Rectal smooth muscle tissue (tissue), 1 donor: ENCODE measurements around the gene GMIP.
"Not testable (repeated sequence)": the region's sequence is repeated elsewhere in the genome, so short reads cannot be mapped to it uniquely, and the experiment has no call there.

ENCODE experiments used
- H3K27ac ChIP-seq: one replicate; pipeline ENCODE4 v1.7.0; 2013; ENCODE audit warnings: low read depth, low read length, inconsistent platforms
- H3K27me3 ChIP-seq: one replicate; pipeline ENCODE4 v1.7.0; 2013; ENCODE audit warnings: low read length; ENCODE audit not compliant: control insufficient read depth, insufficient read depth
- H3K36me3 ChIP-seq: one replicate; pipeline ENCODE4 v1.7.0; 2013; ENCODE audit warnings: low read length; ENCODE audit not compliant: control insufficient read depth, insufficient read depth
- H3K4me1 ChIP-seq: one replicate; pipeline ENCODE4 v1.7.0; 2013; ENCODE audit warnings: low read length; ENCODE audit not compliant: control insufficient read depth, insufficient read depth
- H3K4me3 ChIP-seq: one replicate; pipeline ENCODE4 v1.7.0; 2013; ENCODE audit warnings: low read length
- H3K9ac ChIP-seq: one replicate; pipeline ENCODE4 v1.7.0; 2013; ENCODE audit warnings: low read length

Gene GMIP, protein sequence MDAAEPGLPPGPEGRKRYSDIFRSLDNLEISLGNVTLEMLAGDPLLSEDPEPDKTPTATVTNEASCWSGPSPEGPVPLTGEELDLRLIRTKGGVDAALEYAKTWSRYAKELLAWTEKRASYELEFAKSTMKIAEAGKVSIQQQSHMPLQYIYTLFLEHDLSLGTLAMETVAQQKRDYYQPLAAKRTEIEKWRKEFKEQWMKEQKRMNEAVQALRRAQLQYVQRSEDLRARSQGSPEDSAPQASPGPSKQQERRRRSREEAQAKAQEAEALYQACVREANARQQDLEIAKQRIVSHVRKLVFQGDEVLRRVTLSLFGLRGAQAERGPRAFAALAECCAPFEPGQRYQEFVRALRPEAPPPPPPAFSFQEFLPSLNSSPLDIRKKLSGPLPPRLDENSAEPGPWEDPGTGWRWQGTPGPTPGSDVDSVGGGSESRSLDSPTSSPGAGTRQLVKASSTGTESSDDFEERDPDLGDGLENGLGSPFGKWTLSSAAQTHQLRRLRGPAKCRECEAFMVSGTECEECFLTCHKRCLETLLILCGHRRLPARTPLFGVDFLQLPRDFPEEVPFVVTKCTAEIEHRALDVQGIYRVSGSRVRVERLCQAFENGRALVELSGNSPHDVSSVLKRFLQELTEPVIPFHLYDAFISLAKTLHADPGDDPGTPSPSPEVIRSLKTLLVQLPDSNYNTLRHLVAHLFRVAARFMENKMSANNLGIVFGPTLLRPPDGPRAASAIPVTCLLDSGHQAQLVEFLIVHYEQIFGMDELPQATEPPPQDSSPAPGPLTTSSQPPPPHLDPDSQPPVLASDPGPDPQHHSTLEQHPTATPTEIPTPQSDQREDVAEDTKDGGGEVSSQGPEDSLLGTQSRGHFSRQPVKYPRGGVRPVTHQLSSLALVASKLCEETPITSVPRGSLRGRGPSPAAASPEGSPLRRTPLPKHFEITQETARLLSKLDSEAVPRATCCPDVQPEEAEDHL

DNA sequence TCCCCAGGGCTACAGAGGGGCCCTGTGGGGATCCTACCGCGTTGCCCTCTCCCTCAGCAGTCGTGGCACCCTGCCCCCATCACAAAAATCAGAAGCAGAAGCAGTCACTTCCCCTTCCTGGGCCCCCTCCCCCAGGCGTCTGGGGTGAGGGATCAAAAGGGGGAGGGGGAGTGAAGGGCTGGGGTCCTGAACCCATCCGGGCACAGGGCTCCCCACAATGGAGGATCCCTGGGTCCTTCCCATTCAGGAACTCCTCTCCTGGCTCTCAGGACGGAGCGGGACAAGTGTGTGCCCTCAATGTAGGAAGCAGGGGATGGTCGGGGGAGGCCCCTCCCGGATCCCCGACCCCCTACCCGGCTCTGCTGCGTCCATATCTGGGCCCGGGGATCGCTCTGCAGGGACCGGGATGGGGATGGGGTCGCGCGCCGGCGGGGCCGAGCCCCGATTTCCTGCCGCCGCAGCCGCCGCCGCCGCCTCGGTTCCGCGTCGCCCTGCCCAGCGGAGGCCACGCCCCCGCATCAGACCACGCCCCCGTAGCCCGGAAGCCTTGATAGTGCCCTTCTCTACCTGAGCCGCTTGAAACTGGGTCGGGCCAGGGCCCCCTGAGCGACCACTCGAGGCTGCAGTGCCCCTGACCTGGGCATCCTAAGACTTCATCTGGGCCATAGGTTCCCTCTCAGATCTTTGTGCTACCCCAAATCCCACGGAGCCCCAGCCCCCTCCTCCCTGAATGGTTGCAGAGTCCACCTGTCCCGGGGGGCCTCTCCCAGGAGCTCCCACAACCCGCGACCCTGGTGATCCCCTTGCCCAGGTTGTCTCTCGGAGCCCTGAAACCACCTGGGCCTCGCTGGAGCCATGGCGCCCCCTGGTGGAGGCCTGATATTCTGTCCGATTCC, at the start of gene GMIP:
Gene GMIP, minus strand, starts transcription at position 500 of the 896 bp plus-strand sequence. Its CDS starts 128 bp downstream, at position 372.
- Histone ChIP-seq H3K27ac (no peak within 1 kb of the TSS), H3K36me3 (peaks cover 21% of the 10 kb centered on the region), H3K4me1 (no peaks in the 10 kb centered on the region), H3K27me3 (no peaks in the 10 kb centered on the region), H3K9ac (peak within 1 kb of the TSS; percentile 42), H3K4me3 (peak within 1 kb of the TSS; percentile 64)

DNA sequence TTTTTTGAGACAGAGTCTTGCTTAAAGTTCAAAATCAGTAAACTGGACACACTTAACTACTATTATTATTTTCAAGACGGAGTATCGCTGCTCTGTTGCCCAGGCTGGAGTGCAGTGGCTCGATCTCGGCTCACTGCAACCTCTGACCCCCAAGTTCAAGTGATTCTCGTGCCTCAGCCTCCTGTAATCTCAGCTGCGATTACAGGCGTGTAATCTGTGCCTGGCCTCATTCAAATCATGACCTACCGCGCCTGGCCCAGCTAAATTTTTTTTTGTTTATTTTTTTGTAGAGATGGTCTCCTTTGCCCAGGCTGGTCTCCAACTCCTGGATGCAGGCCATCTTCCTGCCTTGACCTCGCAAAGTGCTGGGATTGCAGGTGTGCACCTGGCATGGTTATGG, 48.2 kb upstream of the GMIP start:
- Histone ChIP-seq H3K9ac (no peak overlapping the region), H3K4me3 (no peak overlapping the region), H3K27ac (no peak overlapping the region), H3K27me3 (no peaks in the 10 kb centered on the region), H3K4me1 (no peaks in the 10 kb centered on the region), H3K36me3 (no peaks in the 10 kb centered on the region)

DNA sequence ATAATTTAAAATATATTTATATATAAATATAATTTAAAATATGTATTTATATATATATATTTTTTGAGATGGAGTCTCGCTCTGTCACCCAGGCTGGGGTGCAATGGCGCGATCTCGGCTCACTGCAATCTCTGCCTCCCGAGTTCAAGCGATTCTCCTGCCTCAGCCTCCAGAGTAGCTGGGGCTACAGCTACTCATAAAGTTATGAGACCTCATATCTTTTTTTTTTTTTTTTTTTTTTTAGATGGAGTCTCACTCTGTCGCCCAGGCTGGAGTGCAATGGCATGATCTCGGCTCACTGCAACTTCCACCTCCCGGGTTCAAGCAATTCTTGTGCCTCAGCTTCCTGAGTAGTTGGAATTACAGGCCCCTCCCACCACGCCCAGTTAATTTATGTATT, 45.6 kb upstream of the GMIP start:
- H3K9ac ChIP-seq, H3K27ac ChIP-seq, H3K4me1 ChIP-seq, H3K4me3 ChIP-seq, H3K27me3 ChIP-seq, H3K36me3 ChIP-seq: not testable (repeated sequence)

DNA sequence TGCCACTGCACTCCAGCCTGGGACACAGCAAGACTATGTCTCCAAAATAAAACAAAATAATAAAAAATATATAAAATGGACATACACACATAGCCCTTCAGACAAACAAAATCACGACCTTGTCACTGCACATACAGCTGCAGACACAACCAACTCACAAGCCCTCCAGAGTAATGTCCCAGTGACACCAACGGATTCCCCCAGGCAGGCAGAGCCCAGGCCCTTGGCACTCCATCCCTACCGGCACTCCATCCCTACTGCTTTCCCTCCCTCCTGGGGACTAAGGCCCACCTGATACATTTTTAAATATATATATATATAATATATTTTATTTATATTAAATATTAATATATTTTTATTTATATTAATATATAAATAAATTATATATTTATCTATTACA, 43.6 kb upstream of the GMIP start:
- H3K27ac ChIP-seq = no peak overlapping the region
- H3K27me3 ChIP-seq = no peaks in the 10 kb centered on the region
- H3K4me1 ChIP-seq = no peaks in the 10 kb centered on the region
- no peak overlapping the region for H3K4me3 ChIP-seq
- H3K9ac ChIP-seq = no peak overlapping the region
- H3K36me3 ChIP-seq = no peaks in the 10 kb centered on the region

DNA sequence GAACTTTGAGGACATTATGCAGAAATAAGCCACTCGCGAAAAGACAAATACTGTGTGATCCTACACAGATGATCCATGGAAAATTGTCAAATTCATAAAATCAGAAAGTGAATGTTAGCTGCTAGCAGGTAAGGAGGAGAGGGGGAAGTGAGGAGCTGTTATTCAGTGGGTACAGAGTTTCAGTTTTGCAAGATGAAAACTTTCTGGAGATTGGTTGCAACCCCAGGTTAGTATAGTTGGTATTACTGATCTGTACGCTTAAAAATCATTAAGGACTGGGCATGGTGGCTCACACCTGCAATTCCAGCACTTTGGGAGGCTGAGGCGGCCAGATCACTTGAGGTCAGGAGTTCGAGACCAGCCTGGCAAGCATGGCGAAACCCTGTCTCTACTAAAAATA, 43.1 kb upstream of the GMIP start:
- no peak overlapping the region for H3K4me3 ChIP-seq
- no peaks in the 10 kb centered on the region for H3K36me3 ChIP-seq
- no peaks in the 10 kb centered on the region for H3K27me3 ChIP-seq
- no peak overlapping the region for H3K27ac ChIP-seq
- H3K4me1 ChIP-seq = no peaks in the 10 kb centered on the region
- H3K9ac ChIP-seq = no peak overlapping the region

DNA sequence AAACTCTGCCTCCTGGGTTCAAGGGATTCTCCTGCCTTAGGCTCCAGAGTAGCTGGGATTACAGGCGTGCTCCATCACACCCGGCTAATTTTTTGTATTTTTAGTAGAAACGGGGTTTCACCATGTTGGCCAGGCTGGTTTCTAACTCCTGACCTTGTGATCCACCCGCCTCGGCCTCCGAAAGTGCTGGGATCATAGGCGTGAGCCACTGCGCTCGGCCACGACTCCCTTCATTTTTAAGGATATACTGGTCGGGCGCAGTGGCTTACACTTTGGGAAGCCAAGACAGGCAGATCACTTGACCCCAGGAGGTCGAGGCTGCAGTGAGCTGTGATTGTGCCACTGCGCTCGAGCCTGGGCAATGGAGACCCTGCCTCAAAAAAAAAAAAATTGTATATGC, 42.7 kb upstream of the GMIP start:
- not testable (repeated sequence) for H3K27me3 ChIP-seq, H3K4me3 ChIP-seq, H3K36me3 ChIP-seq

DNA sequence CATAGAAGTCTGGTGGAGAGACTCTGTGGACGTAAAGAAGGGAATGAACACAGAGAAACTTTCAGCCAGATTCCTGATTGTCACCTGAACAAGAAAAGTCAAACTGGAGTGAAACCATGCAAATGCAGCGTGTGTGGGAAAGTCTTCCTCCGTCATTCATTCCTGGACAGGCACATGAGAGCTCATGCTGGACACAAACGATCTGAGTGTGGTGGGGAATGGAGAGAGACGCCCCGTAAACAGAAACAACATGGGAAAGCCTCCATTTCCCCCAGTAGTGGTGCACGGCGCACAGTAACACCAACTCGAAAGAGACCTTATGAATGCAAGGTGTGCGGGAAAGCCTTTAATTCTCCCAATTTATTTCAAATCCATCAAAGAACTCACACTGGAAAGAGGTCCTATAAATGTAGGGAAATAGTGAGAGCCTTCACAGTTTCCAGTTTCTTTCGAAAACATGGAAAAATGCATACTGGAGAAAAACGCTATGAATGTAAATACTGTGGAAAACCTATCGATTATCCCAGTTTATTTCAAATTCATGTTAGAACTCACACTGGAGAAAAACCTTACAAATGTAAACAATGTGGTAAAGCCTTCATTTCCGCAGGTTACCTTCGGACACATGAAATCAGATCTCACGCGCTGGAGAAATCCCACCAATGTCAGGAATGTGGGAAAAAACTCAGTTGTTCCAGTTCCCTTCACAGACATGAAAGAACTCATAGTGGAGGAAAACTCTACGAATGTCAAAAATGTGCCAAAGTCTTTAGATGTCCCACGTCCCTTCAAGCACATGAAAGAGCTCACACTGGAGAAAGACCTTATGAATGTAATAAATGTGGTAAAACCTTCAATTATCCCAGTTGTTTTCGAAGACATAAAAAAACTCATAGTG, 36.0 kb upstream of the GMIP start:
- Histone ChIP-seq H3K4me3 (no peak overlapping the region), H3K4me1 (no peaks in the 10 kb centered on the region), H3K9ac (no peak overlapping the region), H3K36me3 (peaks cover 25% of the 10 kb centered on the region), H3K27me3 (no peaks in the 10 kb centered on the region), H3K27ac (no peak overlapping the region)

More for the DNA sequence above, 42.7 kb upstream of the GMIP start:
- H3K27ac ChIP-seq, H3K4me1 ChIP-seq, H3K9ac ChIP-seq: not testable (repeated sequence)

DNA sequence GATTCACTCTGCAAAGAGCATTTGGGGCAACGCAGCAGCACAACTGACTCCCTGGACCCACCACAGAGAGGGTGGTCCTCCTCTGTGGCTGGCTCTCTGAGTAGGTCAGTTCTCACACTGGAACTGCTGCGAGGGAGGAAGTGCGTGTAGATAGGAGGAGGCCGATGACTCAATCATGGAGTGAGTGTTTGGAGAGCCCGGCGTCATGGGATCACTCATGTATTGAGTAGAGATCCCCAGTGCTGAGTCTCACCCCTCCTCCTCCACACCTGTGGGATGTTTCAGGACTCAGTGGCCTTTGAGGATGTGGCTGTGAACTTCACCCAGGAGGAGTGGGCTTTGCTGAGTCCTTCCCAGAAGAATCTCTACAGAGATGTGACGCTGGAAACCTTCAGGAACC, 34.1 kb upstream of the GMIP start:
- Histone ChIP-seq H3K27ac (no peak overlapping the region), H3K9ac (no peak overlapping the region), H3K4me1 (no peaks in the 10 kb centered on the region), H3K27me3 (no peaks in the 10 kb centered on the region), H3K36me3 (peaks cover 25% of the 10 kb centered on the region), H3K4me3 (no peak overlapping the region)

DNA sequence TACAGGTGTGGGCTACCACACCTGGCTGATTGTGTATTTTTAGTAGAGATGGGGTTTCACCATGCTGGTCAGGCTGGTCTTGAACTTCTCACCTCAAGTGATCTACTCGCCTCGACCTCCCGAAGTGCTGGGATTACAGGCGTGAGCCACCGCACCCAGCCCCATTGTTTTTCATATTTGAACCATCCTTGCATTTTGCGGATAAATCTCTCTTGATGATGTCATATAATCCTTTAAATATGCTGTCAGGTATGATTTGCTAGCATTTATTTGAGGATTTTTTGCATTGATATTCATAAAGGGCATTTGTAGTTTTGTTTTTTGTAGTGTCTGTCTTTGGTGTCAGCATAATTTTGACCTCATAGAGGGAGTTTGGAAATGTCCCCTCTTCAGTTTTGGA, 30.9 kb upstream of the GMIP start:
- Histone ChIP-seq H3K27me3 (no peaks in the 10 kb centered on the region), H3K9ac (no peak overlapping the region), H3K27ac (no peak overlapping the region), H3K4me1 (no peaks in the 10 kb centered on the region), H3K36me3 (peaks cover 17% of the 10 kb centered on the region), H3K4me3 (no peak overlapping the region)

DNA sequence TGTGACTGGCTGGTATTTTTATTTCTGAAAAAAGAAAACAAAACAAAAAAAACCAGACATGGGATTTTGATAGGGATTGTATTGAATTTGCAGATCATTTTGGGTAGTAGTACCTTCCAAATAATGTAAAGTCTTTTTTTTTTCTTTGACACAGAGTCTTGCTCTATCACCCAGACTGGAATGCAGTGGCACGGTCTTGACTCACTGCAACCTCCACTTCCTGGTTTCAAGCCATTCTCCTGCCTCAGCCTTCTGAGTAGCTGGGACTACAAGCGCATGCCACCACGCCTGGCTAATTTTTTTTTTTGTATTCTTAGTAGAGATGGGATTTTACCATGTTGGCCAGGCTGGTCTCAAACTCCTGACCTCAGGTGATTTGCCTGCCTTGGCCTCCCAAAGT, 29.4 kb upstream of the GMIP start:
- no peak overlapping the region for H3K27ac ChIP-seq
- no peak overlapping the region for H3K9ac ChIP-seq
- H3K4me3 ChIP-seq = no peak overlapping the region
- no peaks in the 10 kb centered on the region for H3K27me3 ChIP-seq
- H3K4me1 ChIP-seq = no peaks in the 10 kb centered on the region
- H3K36me3 ChIP-seq = peaks cover 11% of the 10 kb centered on the region

DNA sequence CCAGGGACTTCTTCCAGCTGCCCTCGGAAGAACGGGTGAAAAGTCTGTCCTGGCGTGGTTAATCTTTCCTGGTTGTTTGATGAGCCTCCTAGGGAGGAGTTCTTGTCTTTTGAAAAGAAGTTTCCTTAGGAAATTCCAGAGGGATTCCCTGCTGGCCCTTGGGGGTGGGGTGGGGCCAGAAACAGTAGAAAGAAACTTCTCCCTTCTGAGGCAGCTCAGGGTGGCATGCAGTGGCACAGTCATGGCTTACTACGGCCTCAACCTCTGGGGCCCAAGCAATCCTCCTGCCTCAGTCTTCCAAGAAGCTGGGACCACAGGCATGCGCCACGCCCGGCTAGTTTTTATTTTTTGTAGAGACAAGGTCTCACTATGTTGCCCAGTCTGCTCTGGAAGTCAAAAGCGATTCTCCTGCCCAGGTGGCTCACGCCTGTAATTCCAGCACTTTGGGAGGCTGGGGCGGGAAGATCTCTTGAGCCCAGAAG, 26.7 kb upstream of the GMIP start:
- Histone ChIP-seq H3K4me1 (no peaks in the 10 kb centered on the region), H3K27me3 (no peaks in the 10 kb centered on the region), H3K4me3 (no peak overlapping the region), H3K27ac (no peak overlapping the region), H3K36me3 (no peaks in the 10 kb centered on the region), H3K9ac (no peak overlapping the region)
